Type B pancreatic cell (in vitro differentiated cells): ENCODE results near the gene GPC6. TPM values are rescaled to one million over a fixed set of nuclear protein-coding genes. Genes with fewer than 3 reads are reported as not detected.

Source experiments
- DNase-seq: peaks from one replicate; pipeline ENCODE4 v3.0.0; 2021; ENCODE audit warnings: mixed read lengths; ENCODE audit not compliant: unreplicated experiment; ENCODE audit errors: extremely low spot score
- H3K27ac Mint-ChIP-seq: 2 replicates; pipeline ENCODE4 v1.8.0; 2021; ENCODE audit warnings: mild to moderate bottlenecking, mixed read lengths
- H3K27me3 Mint-ChIP-seq: 2 replicates; pipeline ENCODE4 v1.8.0; 2021; ENCODE audit warnings: mixed read lengths
- H3K36me3 Mint-ChIP-seq: 2 replicates; pipeline ENCODE4 v1.8.0; 2021; ENCODE audit warnings: mixed read lengths
- H3K4me1 Mint-ChIP-seq: one replicate; pipeline ENCODE4 v1.8.0; 2021; ENCODE audit warnings: mixed read lengths; ENCODE audit not compliant: unreplicated experiment
- H3K4me3 Mint-ChIP-seq: 2 replicates; pipeline ENCODE4 v1.8.0; 2021; ENCODE audit warnings: mild to moderate bottlenecking, mixed read lengths
- H3K9me3 Mint-ChIP-seq: 2 replicates; pipeline ENCODE4 v1.8.0; 2021; ENCODE audit warnings: mixed read lengths
- total RNA-seq: library from RNA; stranded (reverse); gene quantifications from 2 replicates; pipeline ENCODE4 v1.2.1, GENCODE V29; 2021; ENCODE audit warnings: low replicate concordance
- TF ChIP-seq, protein P1 (sequence below): fragments of 200-600 bp; sonication (generic); conservative IDR thresholded peaks from 2 replicates; pipeline ENCODE4 v1.5.0; 2021; ENCODE audit warnings: antibody characterized with exemption, mild to moderate bottlenecking

Gene GPC6
- total RNA-seq, 1 donor from 2014 or later: 30.5 TPM

GRCh38 chr13:94390881-94391280 is 1164.3 kb downstream of the GPC6 start:
- H3K9me3 Mint-ChIP-seq: no peaks in the 10 kb centered on the region
- H3K27me3 Mint-ChIP-seq: no peaks in the 10 kb centered on the region
- no peak for DNase-seq
- TF ChIP-seq, protein P1, sequence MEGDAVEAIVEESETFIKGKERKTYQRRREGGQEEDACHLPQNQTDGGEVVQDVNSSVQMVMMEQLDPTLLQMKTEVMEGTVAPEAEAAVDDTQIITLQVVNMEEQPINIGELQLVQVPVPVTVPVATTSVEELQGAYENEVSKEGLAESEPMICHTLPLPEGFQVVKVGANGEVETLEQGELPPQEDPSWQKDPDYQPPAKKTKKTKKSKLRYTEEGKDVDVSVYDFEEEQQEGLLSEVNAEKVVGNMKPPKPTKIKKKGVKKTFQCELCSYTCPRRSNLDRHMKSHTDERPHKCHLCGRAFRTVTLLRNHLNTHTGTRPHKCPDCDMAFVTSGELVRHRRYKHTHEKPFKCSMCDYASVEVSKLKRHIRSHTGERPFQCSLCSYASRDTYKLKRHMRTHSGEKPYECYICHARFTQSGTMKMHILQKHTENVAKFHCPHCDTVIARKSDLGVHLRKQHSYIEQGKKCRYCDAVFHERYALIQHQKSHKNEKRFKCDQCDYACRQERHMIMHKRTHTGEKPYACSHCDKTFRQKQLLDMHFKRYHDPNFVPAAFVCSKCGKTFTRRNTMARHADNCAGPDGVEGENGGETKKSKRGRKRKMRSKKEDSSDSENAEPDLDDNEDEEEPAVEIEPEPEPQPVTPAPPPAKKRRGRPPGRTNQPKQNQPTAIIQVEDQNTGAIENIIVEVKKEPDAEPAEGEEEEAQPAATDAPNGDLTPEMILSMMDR: no peak
- peaks cover 18% of the 10 kb centered on the region for H3K4me1 Mint-ChIP-seq
- no peaks in the 10 kb centered on the region for H3K36me3 Mint-ChIP-seq
- H3K4me3 Mint-ChIP-seq: no peak overlapping the region
- H3K27ac Mint-ChIP-seq: no peak overlapping the region

DNA sequence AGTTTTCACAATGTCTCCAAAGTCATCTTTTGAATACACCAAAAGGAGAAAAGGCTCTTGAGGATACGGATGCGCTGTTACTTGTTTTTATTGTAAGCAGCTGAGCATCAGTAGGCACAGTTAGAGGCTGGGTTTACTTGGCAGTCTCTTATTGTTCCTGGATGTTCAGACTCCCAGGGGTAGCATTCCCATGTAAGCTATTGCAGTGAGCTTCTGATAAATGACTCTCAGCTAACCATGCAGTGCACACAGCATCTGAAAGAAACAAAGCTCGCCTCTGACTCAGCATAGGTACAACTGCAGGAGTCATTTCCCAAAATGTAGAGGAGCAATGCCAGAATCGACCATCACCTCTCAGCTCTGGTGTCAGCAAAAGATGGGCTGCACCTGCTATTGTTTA is 1168.1 kb downstream of the GPC6 start:
- peaks cover 6% of the 10 kb centered on the region for H3K4me1 Mint-ChIP-seq
- TF ChIP-seq, protein P1: no peak
- H3K9me3 Mint-ChIP-seq: no peaks in the 10 kb centered on the region
- no peaks in the 10 kb centered on the region for H3K27me3 Mint-ChIP-seq
- H3K27ac Mint-ChIP-seq: no peak overlapping the region
- peaks cover 13% of the 10 kb centered on the region for H3K36me3 Mint-ChIP-seq
- DNase-seq: no peak
- no peak overlapping the region for H3K4me3 Mint-ChIP-seq

- Mint-ChIP-seq H3K4me1 (no peaks in the 10 kb centered on the region), H3K9me3 (no peaks in the 10 kb centered on the region)
These were observed 1169.3 kb downstream of the GPC6 start for GRCh38 chr13:94395860-94396259.

GRCh38 chr13:94399812-94400211 is 1173.2 kb downstream of the GPC6 start:
- TF ChIP-seq, protein P1: no peak
- no peak for DNase-seq
- Mint-ChIP-seq H3K36me3 (peaks cover 19% of the 10 kb centered on the region), H3K4me3 (no peak overlapping the region), H3K9me3 (no peaks in the 10 kb centered on the region), H3K4me1 (no peaks in the 10 kb centered on the region), H3K27ac (no peak overlapping the region), H3K27me3 (no peaks in the 10 kb centered on the region)

More at GRCh38 chr13:94395860-94396259, 1169.3 kb downstream of the GPC6 start:
- no peaks in the 10 kb centered on the region for H3K27me3 Mint-ChIP-seq
- peaks cover 15% of the 10 kb centered on the region for H3K36me3 Mint-ChIP-seq
- H3K27ac Mint-ChIP-seq: no peak overlapping the region
- no peak for DNase-seq
- TF ChIP-seq, protein P1: no peak
- H3K4me3 Mint-ChIP-seq: no peak overlapping the region

DNA sequence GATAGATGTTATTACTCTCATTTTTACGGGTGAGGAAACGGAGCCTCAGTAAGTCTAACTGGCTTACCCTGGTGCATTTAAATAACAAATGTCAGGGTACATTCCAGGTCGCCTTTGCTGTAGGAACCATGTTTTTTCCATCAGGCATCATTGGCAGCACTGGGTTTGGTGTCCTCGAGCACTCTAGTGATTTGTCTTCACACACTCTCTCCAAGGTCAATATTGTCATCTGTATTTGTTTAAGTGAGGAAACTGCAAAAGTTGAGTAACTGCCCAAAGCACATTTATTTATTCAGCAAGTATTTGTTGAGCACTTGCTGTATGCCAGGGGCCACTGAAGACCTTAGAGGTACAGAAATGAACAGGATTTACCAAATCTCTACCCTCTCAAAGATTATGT is 1174.3 kb downstream of the GPC6 start:
- no peak for DNase-seq
- no peaks in the 10 kb centered on the region for H3K27me3 Mint-ChIP-seq
- TF ChIP-seq, protein P1: no peak
- no peaks in the 10 kb centered on the region for H3K4me1 Mint-ChIP-seq
- no peaks in the 10 kb centered on the region for H3K9me3 Mint-ChIP-seq
- no peak overlapping the region for H3K4me3 Mint-ChIP-seq
- H3K27ac Mint-ChIP-seq: no peak overlapping the region
- peaks cover 19% of the 10 kb centered on the region for H3K36me3 Mint-ChIP-seq
